PC-9 (cell line): Measurements from ENCODE around the gene AHI1. TPM values are rescaled to one million over a fixed set of nuclear protein-coding genes. Genes with fewer than 3 reads are reported as not detected.

Source experiments
- BruUV-seq: library from RNA; stranded (reverse); fragments of 400-500 nt; replicated peaks from 2 replicates; lab custom pipeline; 2021; lab: Mats Ljungman, UMichigan
- CTCF ChIA-PET: fragments of 300-600 bp; sonication (Branson Sonifier 250); formaldehyde crosslinking; loops from one replicate; lab custom pipeline; 2022; ENCODE audit warnings: antibody characterized with exemption; lab: Charles Lee
- POLR2A ChIA-PET: fragments of 300-600 bp; sonication (Branson Sonifier 250); formaldehyde crosslinking; loops from one replicate; lab custom pipeline; 2022; ENCODE audit warnings: antibody characterized with exemption; ENCODE audit not compliant: unreplicated experiment; lab: Charles Lee
- DNase-seq, 2 experiments: peaks; one replicate each; pipeline versions ENCODE4 v3.0.0 to v3.0.0-alpha.2; 2015 to 2022; ENCODE audit warnings: mixed read lengths in 1 of 2
- H2AFZ ChIP-seq: fragments of 200-600 bp; sonication (generic); 2 replicates; pipeline ENCODE4 v1.8.1; 2017; ENCODE audit warnings: antibody characterized with exemption
- H3F3A ChIP-seq: fragments of 200-600 bp; sonication (generic); 2 replicates; pipeline ENCODE4 v1.8.1; 2017; ENCODE audit warnings: antibody characterized with exemption, mild to moderate bottlenecking, low read depth; ENCODE audit not compliant: insufficient read depth
- H3K27ac ChIP-seq: fragments of 200-600 bp; sonication (generic); 2 replicates; pipeline ENCODE4 v1.6.1; 2016; ENCODE audit warnings: mixed run types
- H3K27me3 ChIP-seq: fragments of 200-600 bp; sonication (generic); 2 replicates; pipeline ENCODE4 v1.6.1; 2016; ENCODE audit warnings: low read depth, mixed run types; ENCODE audit not compliant: insufficient read depth
- H3K36me3 ChIP-seq: fragments of 200-600 bp; sonication (generic); 2 replicates; pipeline ENCODE4 v1.6.1; 2016; ENCODE audit warnings: low read depth, mixed run types
- H3K4me1 ChIP-seq: fragments of 200-600 bp; sonication (generic); replicated peaks from 2 replicates; pipeline ENCODE4 v1.6.1; 2016; ENCODE audit warnings: mixed run types; ENCODE audit not compliant: insufficient read depth
- H3K4me2 ChIP-seq: fragments of 200-600 bp; sonication (generic); 2 replicates; pipeline ENCODE4 v1.6.1; 2017; ENCODE audit warnings: mixed run types
- H3K4me3 ChIP-seq: fragments of 200-600 bp; sonication (generic); 2 replicates; pipeline ENCODE4 v1.6.1; 2016; ENCODE audit warnings: mixed run types
- H3K79me2 ChIP-seq: fragments of 200-600 bp; sonication (generic); 2 replicates; pipeline ENCODE4 v1.6.1; 2017; ENCODE audit warnings: low read depth, mixed run types
- H3K9me2 ChIP-seq: fragments of 200-600 bp; sonication (generic); 2 replicates; pipeline ENCODE4 v1.8.1; 2017; ENCODE audit warnings: mild to moderate bottlenecking; ENCODE audit not compliant: insufficient read depth
- H3K9me3 ChIP-seq: fragments of 200-600 bp; sonication (generic); 2 replicates; pipeline ENCODE4 v1.8.1; 2016; ENCODE audit warnings: low read depth; ENCODE audit not compliant: insufficient read depth
- H4K20me1 ChIP-seq: fragments of 200-600 bp; sonication (generic); 2 replicates; pipeline ENCODE4 v1.8.1; 2017; ENCODE audit not compliant: insufficient read depth
- EZH2 ChIP-seq: fragments of 200-600 bp; sonication (generic); IDR thresholded peaks from 2 replicates; pipeline ENCODE4 v1.8.0; 2017; ENCODE audit warnings: antibody characterized with exemption, low read depth
- intact Hi-C: fragments of 100-400 bp; cut with micrococcal nuclease; formaldehyde crosslinking; loops from one replicate; pipeline ENCODE4 v1.10.0; 2022; ENCODE audit not compliant: unreplicated experiment
- total RNA-seq: library from RNA; stranded (reverse); gene quantifications from 2 replicates; pipeline ENCODE4 v1.2.3, GENCODE V29; 2021
- TF ChIP-seq, protein P1 (sequence below): fragments of 200-600 bp; sonication (generic); conservative IDR thresholded peaks from 2 replicates; pipeline ENCODE4 v1.6.1; 2017; ENCODE audit warnings: mixed run types, antibody characterized with exemption, mild to moderate bottlenecking, moderate library complexity

Gene AHI1
- total RNA-seq, 1 experiment from 2014 or later: 19.9 TPM

- H3K4me3 ChIP-seq: no peak overlapping the region; the same call in 1 of the 2 replicates
- BruUV-seq: no TSS peak
- peaks cover 29% of the 10 kb centered on the region for H3K27me3 ChIP-seq
- CTCF ChIA-PET: no interaction called here
- TF ChIP-seq EZH2: no peak
- TF ChIP-seq, protein P1, sequence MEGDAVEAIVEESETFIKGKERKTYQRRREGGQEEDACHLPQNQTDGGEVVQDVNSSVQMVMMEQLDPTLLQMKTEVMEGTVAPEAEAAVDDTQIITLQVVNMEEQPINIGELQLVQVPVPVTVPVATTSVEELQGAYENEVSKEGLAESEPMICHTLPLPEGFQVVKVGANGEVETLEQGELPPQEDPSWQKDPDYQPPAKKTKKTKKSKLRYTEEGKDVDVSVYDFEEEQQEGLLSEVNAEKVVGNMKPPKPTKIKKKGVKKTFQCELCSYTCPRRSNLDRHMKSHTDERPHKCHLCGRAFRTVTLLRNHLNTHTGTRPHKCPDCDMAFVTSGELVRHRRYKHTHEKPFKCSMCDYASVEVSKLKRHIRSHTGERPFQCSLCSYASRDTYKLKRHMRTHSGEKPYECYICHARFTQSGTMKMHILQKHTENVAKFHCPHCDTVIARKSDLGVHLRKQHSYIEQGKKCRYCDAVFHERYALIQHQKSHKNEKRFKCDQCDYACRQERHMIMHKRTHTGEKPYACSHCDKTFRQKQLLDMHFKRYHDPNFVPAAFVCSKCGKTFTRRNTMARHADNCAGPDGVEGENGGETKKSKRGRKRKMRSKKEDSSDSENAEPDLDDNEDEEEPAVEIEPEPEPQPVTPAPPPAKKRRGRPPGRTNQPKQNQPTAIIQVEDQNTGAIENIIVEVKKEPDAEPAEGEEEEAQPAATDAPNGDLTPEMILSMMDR: no peak
- DNase-seq: no peak
- H3K9me3 ChIP-seq: no peaks in the 10 kb centered on the region
- H3K4me1 ChIP-seq: peaks cover 28% of the 10 kb centered on the region
- peaks cover 21% of the 10 kb centered on the region for H3F3A ChIP-seq
- no peaks in the 10 kb centered on the region for H3K9me2 ChIP-seq
- H3K27ac ChIP-seq: no peak overlapping the region
- H3K4me2 ChIP-seq: peak overlapping the region; percentile 67
- H2AFZ ChIP-seq: no peak overlapping the region
- H4K20me1 ChIP-seq: no peaks in the 10 kb centered on the region
- intact Hi-C loops: no loop called here
- H3K36me3 ChIP-seq: no peaks in the 10 kb centered on the region
- H3K79me2 ChIP-seq: no peaks in the 10 kb centered on the region
- POLR2A ChIA-PET: no interaction called here
Measured at GRCh38 chr6:135271626-135272025, 225.9 kb downstream of the AHI1 start.

DNA sequence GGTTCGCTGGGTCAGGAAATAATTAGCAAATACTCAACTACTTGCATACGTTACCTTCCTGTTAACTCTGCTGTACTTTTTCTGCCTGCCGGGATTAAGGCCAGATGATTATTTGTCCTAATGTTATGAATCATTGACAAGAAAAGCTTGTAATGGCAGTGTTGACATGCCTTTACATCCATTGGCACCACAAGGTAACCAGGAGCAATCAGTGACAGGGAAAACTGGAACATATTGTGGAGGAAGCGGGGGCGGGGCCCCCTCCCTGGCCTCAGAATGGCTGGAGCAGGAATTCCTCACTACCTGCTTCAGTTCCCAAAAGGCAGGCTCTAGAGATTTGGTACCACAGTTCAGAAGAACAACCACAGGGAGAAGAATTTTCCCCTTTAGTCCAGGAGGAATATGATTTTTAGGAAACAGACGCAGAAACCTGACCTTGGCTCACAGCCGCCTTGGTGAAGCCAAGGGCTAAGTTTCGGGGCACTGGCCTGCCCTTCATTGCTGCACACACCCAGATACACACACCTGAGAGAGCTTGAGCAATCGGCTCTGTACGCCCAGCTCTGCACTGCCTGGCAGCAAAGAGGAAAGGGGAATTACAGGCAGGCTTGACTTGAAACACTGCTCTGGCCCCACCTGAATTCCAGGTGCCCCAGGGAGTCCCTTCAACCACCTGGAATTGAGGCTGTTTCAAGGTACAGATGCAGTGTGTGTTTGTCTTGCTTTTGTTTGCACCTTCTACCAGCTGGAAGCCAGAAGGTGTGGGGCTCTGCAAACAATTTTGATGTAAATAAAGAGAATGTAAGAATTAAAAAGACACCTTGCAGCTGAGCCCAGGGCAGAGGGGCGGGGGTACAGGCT lies 226.6 kb downstream of the AHI1 start:
- Histone ChIP-seq H4K20me1 (no peaks in the 10 kb centered on the region), H3K36me3 (no peaks in the 10 kb centered on the region), H3K4me2 (peak overlapping the region; percentile 67), H2AFZ (no peak overlapping the region), H3K4me3 (peak overlapping the region; percentile 23; the same call in 1 of the 2 replicates), H3K4me1 (peaks cover 28% of the 10 kb centered on the region), H3K27me3 (peaks cover 34% of the 10 kb centered on the region), H3K79me2 (no peaks in the 10 kb centered on the region), H3K9me3 (no peaks in the 10 kb centered on the region), H3K9me2 (no peaks in the 10 kb centered on the region), H3F3A (peaks cover 21% of the 10 kb centered on the region), H3K27ac (peak overlapping the region; percentile 51)
- intact Hi-C loops: no loop called here
- DNase-seq: peak; percentile 51 to 92
- ChIA-PET POLR2A (interaction anchor here (0.6 kb wide), 1 partner anchor 91 kb away, joined by 9 read pairs; no protein-coding TSS in a partner anchor), CTCF (no interaction called here)
- BruUV-seq: no TSS peak
- TF ChIP-seq EZH2: no peak
- TF ChIP-seq, protein P1: no peak

- CTCF ChIA-PET: no interaction called here
Measured at GRCh38 chr6:135269481-135269891, 228.1 kb downstream of the AHI1 start.

More at GRCh38 chr6:135269481-135269891, 228.1 kb downstream of the AHI1 start:
- DNase-seq: no peak
- Histone ChIP-seq H3K36me3 (no peaks in the 10 kb centered on the region), H4K20me1 (no peaks in the 10 kb centered on the region), H3K27me3 (peaks cover 39% of the 10 kb centered on the region), H3K79me2 (no peaks in the 10 kb centered on the region), H3K4me1 (peaks cover 28% of the 10 kb centered on the region), H3K9me2 (no peaks in the 10 kb centered on the region), H3K9me3 (no peaks in the 10 kb centered on the region), H2AFZ (no peak overlapping the region), H3K4me2 (no peak overlapping the region), H3K27ac (no peak overlapping the region), H3K4me3 (no peak overlapping the region), H3F3A (peaks cover 21% of the 10 kb centered on the region)
- intact Hi-C loops: no loop called here
- TF ChIP-seq, protein P1: no peak
- no peak for TF ChIP-seq EZH2
- POLR2A ChIA-PET: no interaction called here
- no TSS peak for BruUV-seq
